ENCODE data around the gene MINDY4.

MINDY4 gene

DNA sequence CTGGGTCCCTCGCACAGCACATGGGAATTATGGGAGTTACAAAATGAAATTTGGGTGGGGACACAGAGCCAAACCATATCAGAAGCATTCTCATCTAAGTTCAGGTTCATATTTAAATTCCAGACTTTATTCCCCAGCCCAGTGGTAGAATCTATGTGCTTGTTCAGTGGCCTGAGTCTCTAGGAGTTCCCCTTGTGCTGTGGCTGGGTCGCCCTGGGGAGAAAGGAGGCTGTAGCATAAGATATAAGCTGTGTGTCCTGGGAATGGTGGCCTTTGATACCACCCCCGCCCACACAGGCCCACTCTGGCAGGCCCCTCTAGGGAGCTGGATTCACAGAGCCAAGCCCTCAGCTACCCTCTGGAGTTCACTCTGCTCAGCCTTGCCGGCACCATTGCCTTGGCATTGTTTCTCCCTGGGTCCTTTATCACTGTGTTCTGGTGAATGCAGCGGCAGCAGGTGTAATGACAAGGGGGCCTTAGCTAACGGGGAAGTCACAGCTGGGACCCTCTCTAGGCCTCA, 64.2 kb downstream of the MINDY4 start:
- no peak overlapping the region for H3K27ac ChIP-seq
- H3K36me3 ChIP-seq (ENCODE audit: insufficient read depth), result no peaks in the 10 kb centered on the region
- H3K79me2 ChIP-seq (ENCODE audit: insufficient read depth, low read depth), result no peaks in the 10 kb centered on the region
- no peak overlapping the region for H3K4me2 ChIP-seq
- no peaks in the 10 kb centered on the region for H4K20me1 ChIP-seq (ENCODE audit: insufficient read depth)
- no peak overlapping the region for H2AFZ ChIP-seq (ENCODE audit: low read depth)
- H3K4me3 ChIP-seq (IDR thresholded peaks at IDR 0.05; ENCODE audit: insufficient read depth, low read depth, low read length), result no peak overlapping the region
- H3K4me1 ChIP-seq (ENCODE audit: low read depth, poor library complexity, severe bottlenecking), result no peaks in the 10 kb centered on the region
- no peaks in the 10 kb centered on the region for H3K27me3 ChIP-seq (ENCODE audit: insufficient read depth, low read depth)
- no peak overlapping the region for H3K9ac ChIP-seq
- TF ChIP-seq, protein P1, sequence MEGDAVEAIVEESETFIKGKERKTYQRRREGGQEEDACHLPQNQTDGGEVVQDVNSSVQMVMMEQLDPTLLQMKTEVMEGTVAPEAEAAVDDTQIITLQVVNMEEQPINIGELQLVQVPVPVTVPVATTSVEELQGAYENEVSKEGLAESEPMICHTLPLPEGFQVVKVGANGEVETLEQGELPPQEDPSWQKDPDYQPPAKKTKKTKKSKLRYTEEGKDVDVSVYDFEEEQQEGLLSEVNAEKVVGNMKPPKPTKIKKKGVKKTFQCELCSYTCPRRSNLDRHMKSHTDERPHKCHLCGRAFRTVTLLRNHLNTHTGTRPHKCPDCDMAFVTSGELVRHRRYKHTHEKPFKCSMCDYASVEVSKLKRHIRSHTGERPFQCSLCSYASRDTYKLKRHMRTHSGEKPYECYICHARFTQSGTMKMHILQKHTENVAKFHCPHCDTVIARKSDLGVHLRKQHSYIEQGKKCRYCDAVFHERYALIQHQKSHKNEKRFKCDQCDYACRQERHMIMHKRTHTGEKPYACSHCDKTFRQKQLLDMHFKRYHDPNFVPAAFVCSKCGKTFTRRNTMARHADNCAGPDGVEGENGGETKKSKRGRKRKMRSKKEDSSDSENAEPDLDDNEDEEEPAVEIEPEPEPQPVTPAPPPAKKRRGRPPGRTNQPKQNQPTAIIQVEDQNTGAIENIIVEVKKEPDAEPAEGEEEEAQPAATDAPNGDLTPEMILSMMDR (conservative IDR thresholded peaks at IDR 0.05; ENCODE audit: low read depth, low read length), result no peak

DNA sequence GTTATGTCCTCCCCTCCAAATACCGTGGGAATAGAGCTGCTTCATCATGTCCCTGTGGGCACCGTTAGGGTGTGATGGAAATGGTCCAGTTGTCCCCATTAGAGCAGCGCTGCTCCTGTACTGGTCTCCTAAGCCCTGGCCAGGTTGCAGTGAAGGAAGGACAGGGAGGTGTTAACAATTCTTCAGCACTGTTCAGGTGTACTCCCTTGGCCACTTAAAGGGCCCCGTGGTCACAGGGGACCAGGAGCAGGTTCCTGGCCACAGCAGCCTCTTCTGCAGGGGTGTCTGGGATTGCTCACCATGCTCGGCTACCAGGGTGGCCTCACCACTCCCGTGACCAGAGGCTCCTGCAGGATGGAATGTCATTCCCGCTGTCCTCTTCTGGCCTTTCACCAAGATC, 65.8 kb downstream of the MINDY4 start:
- no peaks in the 10 kb centered on the region for H3K27me3 ChIP-seq (ENCODE audit: insufficient read depth, low read depth)
- H3K9ac ChIP-seq, result no peak overlapping the region
- no peak overlapping the region for H2AFZ ChIP-seq (ENCODE audit: low read depth)
- no peaks in the 10 kb centered on the region for H3K4me1 ChIP-seq (ENCODE audit: low read depth, poor library complexity, severe bottlenecking)
- no peaks in the 10 kb centered on the region for H4K20me1 ChIP-seq (ENCODE audit: insufficient read depth)
- H3K4me2 ChIP-seq, result no peak overlapping the region
- H3K4me3 ChIP-seq (IDR thresholded peaks at IDR 0.05; ENCODE audit: insufficient read depth, low read depth, low read length), result no peak overlapping the region
- TF ChIP-seq, protein P1 (conservative IDR thresholded peaks at IDR 0.05; ENCODE audit: low read depth, low read length), result no peak
- H3K27ac ChIP-seq, result no peak overlapping the region
- H3K79me2 ChIP-seq (ENCODE audit: insufficient read depth, low read depth), result no peaks in the 10 kb centered on the region
- H3K36me3 ChIP-seq (ENCODE audit: insufficient read depth), result no peaks in the 10 kb centered on the region

DNA sequence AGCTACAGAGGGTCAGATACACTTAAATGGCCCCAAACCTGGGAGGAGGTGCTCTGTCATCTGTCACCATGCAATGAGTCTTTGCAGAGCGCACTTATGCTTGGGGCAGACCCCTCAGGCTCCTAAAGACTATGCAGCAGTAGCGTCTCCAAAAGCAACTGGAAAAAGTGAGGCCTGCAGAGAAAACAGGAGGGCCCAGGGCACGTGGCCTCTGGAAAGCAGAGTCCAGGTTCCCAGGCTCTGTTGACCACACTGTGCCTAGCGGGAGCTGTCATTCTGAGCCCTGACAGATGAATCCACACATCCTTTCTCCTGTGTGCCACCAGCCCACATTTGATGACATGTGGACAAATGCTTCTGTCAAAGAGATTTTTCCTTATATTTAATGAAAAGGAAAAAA, 66.4 kb downstream of the MINDY4 start:
- Histone ChIP-seq H3K9ac (no peak overlapping the region), H2AFZ (ENCODE audit: low read depth) (no peak overlapping the region), H3K4me2 (no peak overlapping the region), H3K27ac (no peak overlapping the region), H3K27me3 (ENCODE audit: insufficient read depth, low read depth) (no peaks in the 10 kb centered on the region), H4K20me1 (ENCODE audit: insufficient read depth) (no peaks in the 10 kb centered on the region), H3K79me2 (ENCODE audit: insufficient read depth, low read depth) (no peaks in the 10 kb centered on the region), H3K36me3 (ENCODE audit: insufficient read depth) (no peaks in the 10 kb centered on the region), H3K4me3 (IDR thresholded peaks at IDR 0.05; ENCODE audit: insufficient read depth, low read depth, low read length) (no peak overlapping the region), H3K4me1 (ENCODE audit: low read depth, poor library complexity, severe bottlenecking) (no peaks in the 10 kb centered on the region)
- TF ChIP-seq, protein P1 (conservative IDR thresholded peaks at IDR 0.05; ENCODE audit: low read depth, low read length), result no peak

DNA sequence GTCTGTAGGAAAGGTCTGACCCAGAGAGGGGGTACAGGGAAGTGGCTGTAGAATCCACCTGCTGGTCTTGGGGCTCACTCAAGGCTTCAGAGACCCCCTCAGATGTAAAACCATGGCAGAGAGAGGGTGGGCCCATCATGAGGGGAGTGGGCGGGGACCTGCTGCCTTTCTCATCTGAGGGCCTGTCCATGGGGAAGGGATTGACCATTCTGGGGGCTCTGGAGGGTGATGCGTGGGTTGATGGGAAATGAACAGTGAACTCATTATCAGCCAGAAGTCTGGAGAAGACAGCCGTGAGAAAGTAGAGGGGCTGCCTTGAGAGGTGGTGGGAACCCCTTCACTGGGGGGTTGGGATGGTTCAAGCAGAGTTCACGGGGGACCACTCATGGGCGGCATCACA, 66.8 kb downstream of the MINDY4 start:
- no peaks in the 10 kb centered on the region for H3K27me3 ChIP-seq (ENCODE audit: insufficient read depth, low read depth)
- no peaks in the 10 kb centered on the region for H3K4me1 ChIP-seq (ENCODE audit: low read depth, poor library complexity, severe bottlenecking)
- no peaks in the 10 kb centered on the region for H3K36me3 ChIP-seq (ENCODE audit: insufficient read depth)
- no peaks in the 10 kb centered on the region for H4K20me1 ChIP-seq (ENCODE audit: insufficient read depth)
- no peak overlapping the region for H3K27ac ChIP-seq
- H3K9ac ChIP-seq, result no peak overlapping the region
- TF ChIP-seq, protein P1 (conservative IDR thresholded peaks at IDR 0.05; ENCODE audit: low read depth, low read length), result no peak
- H3K79me2 ChIP-seq (ENCODE audit: insufficient read depth, low read depth), result no peaks in the 10 kb centered on the region
- H2AFZ ChIP-seq (ENCODE audit: low read depth), result no peak overlapping the region
- no peak overlapping the region for H3K4me3 ChIP-seq (IDR thresholded peaks at IDR 0.05; ENCODE audit: insufficient read depth, low read depth, low read length)
- no peak overlapping the region for H3K4me2 ChIP-seq

All from KMS-11 (cell line).